Liver (tissue), 3 donors: Measurements from ENCODE around the gene SVEP1.

Experiments used
- FOXA1 ChIP-seq: IDR thresholded peaks from 2 replicates; pipeline ENCODE4 v1.6.1; 2016; ENCODE audit warnings: antibody characterized with exemption
- GABPA ChIP-seq, 2 donors: IDR thresholded peaks in 1 of 2; conservative IDR thresholded peaks in 1 of 2; 2 replicates each; pipeline ENCODE4 v1.6.1; 2016; ENCODE audit warnings: antibody characterized with exemption in 2 of 2, mild to moderate bottlenecking in 1 of 2, moderate library complexity in 1 of 2
- JUND ChIP-seq, 2 donors: IDR thresholded peaks; 2 replicates each; pipeline ENCODE4 v1.6.1; 2016; ENCODE audit warnings: antibody characterized with exemption in 2 of 2
- RAD21 ChIP-seq, 2 donors: IDR thresholded peaks; 2 replicates each; pipeline ENCODE4 v1.6.1; 2016; ENCODE audit warnings: antibody characterized with exemption in 2 of 2, mild to moderate bottlenecking in 2 of 2
- TAF1 ChIP-seq: conservative IDR thresholded peaks from 2 replicates; pipeline ENCODE4 v1.6.1; 2016; ENCODE audit warnings: antibody characterized with exemption, mild to moderate bottlenecking
- TF ChIP-seq, protein P1 (sequence below): fragments of 150-350 bp; IDR thresholded peaks from 2 replicates; pipeline ENCODE4 v1.5.1; 2017; ENCODE audit warnings: improper control_type of control experiment, low read depth, low read length; ENCODE audit not compliant: missing input control
- TF ChIP-seq, protein P2 (sequence below): IDR thresholded peaks from 2 replicates; pipeline ENCODE4 v1.6.1; 2016; ENCODE audit warnings: antibody characterized with exemption
- TF ChIP-seq, protein P3 (sequence below): IDR thresholded peaks from 2 replicates; pipeline ENCODE4 v1.6.1; 2016; ENCODE audit warnings: antibody characterized with exemption, mild to moderate bottlenecking
- donor health status: healthy.
- donor health status: healthy.

DNA sequence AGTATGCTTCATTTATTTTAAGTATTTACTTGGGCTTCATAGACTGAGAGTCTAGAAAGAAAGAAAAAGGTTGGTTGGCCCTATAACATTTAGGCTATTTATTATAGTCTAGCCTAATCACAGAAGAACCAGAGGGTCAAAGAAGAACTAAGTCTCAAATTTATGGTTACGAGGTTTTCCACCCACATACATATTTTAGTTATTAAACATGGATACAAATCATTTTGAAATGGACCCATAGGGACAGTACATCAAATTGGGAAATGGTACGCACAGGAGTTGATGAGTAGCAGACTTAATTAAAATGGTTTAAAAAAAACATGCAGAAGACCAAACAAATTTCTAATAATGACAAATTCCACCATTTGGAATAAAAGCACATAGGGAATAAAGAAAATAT lies 17.7 kb downstream of the SVEP1 start:
- TF ChIP-seq, protein P1, sequence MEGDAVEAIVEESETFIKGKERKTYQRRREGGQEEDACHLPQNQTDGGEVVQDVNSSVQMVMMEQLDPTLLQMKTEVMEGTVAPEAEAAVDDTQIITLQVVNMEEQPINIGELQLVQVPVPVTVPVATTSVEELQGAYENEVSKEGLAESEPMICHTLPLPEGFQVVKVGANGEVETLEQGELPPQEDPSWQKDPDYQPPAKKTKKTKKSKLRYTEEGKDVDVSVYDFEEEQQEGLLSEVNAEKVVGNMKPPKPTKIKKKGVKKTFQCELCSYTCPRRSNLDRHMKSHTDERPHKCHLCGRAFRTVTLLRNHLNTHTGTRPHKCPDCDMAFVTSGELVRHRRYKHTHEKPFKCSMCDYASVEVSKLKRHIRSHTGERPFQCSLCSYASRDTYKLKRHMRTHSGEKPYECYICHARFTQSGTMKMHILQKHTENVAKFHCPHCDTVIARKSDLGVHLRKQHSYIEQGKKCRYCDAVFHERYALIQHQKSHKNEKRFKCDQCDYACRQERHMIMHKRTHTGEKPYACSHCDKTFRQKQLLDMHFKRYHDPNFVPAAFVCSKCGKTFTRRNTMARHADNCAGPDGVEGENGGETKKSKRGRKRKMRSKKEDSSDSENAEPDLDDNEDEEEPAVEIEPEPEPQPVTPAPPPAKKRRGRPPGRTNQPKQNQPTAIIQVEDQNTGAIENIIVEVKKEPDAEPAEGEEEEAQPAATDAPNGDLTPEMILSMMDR: no peak
- TF ChIP-seq JUND (IDR thresholded peaks at IDR 0.05): no peak
- TF ChIP-seq, protein P2, sequence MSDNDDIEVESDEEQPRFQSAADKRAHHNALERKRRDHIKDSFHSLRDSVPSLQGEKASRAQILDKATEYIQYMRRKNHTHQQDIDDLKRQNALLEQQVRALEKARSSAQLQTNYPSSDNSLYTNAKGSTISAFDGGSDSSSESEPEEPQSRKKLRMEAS: no peak
- TF ChIP-seq, protein P3, sequence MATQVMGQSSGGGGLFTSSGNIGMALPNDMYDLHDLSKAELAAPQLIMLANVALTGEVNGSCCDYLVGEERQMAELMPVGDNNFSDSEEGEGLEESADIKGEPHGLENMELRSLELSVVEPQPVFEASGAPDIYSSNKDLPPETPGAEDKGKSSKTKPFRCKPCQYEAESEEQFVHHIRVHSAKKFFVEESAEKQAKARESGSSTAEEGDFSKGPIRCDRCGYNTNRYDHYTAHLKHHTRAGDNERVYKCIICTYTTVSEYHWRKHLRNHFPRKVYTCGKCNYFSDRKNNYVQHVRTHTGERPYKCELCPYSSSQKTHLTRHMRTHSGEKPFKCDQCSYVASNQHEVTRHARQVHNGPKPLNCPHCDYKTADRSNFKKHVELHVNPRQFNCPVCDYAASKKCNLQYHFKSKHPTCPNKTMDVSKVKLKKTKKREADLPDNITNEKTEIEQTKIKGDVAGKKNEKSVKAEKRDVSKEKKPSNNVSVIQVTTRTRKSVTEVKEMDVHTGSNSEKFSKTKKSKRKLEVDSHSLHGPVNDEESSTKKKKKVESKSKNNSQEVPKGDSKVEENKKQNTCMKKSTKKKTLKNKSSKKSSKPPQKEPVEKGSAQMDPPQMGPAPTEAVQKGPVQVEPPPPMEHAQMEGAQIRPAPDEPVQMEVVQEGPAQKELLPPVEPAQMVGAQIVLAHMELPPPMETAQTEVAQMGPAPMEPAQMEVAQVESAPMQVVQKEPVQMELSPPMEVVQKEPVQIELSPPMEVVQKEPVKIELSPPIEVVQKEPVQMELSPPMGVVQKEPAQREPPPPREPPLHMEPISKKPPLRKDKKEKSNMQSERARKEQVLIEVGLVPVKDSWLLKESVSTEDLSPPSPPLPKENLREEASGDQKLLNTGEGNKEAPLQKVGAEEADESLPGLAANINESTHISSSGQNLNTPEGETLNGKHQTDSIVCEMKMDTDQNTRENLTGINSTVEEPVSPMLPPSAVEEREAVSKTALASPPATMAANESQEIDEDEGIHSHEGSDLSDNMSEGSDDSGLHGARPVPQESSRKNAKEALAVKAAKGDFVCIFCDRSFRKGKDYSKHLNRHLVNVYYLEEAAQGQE: no peak
- no peak for TF ChIP-seq RAD21 (IDR thresholded peaks at IDR 0.05)
- no peak for TF ChIP-seq TAF1
- TF ChIP-seq GABPA (IDR thresholded peaks at IDR 0.05 in 1 of 2, conservative IDR thresholded peaks at IDR 0.05 in 1 of 2): no peak
- TF ChIP-seq FOXA1: no peak
